ENCODE results near the gene UBE2QL1. TPM values are rescaled to one million over a fixed set of nuclear protein-coding genes. Genes with fewer than 3 reads are reported as not detected.

The UBE2QL1 gene
- total and polyA plus RNA-seq, 2 donors from 2014 or later, result 0.31 to 4.8 TPM

DNA sequence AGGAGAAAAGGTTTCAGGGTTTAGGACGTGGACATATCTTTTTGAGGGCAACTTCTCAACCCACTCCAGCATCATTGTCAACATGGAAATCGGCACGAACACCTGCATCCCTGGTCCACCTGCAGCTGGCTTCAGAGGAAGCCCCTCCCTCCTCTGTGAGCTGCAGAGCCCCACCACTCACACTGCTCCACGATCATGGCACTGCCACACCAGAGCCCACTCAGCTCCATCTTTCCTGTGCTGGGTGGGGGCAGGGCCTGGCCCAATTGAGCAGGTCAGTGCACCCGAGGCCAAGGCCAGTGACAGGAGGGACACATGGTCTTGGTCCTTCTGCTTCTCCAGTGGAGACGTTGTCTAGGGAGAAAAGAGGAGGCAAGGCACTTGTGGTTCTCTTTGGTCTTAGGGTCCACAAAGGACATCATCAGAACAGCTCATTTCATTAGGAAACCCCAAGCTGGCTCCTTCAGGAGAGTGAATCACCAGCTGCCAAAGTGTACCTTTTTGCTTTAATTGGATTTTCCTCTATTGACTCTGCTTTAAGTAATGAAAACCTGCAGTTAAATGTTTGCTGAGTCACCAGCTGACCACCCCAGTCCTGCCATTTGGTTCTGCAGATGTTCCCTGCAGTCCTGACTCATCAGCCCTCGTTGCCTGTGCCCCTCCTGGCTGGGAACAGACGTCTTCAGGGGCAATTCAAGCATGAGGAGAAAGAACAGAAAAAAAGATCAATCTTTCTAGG is 56.2 kb downstream of the UBE2QL1 start:
- no peak for TF ChIP-seq CTCF (IDR thresholded peaks at IDR 0.05; ENCODE audit: borderline replicate concordance, extremely low read depth, insufficient read depth)
- Histone ChIP-seq H3K9ac (ENCODE audit: low read length in 3 of 3) (no peak overlapping the region), H3K9me3 (ENCODE audit: control insufficient read depth in 2 of 3, insufficient read depth in 1 of 3, low read length in 3 of 3) (no peaks in the 10 kb centered on the region), H3K4me1 (ENCODE audit: control insufficient read depth in 2 of 3, insufficient read depth in 2 of 3, low read depth in 1 of 3, low read length in 3 of 3) (no peaks in the 10 kb centered on the region), H3K27ac (ENCODE audit: low read depth in 2 of 2, low read length in 2 of 2) (no peak overlapping the region), H3K36me3 (ENCODE audit: control insufficient read depth in 2 of 3, insufficient read depth in 3 of 3, low read length in 3 of 3) (no peaks in the 10 kb centered on the region), H3K27me3 (ENCODE audit: control insufficient read depth, insufficient read depth, low read length) (no peaks in the 10 kb centered on the region), H3K4me3 (ENCODE audit: low read length in 3 of 3) (no peak overlapping the region)
- FAIRE-seq (no peak), DNase-seq (no peak)
- intact Hi-C loops (cut with DNase I), result no loop called here

- Histone ChIP-seq H3K9me3 (ENCODE audit: control insufficient read depth in 2 of 3, insufficient read depth in 1 of 3, low read length in 3 of 3) (no peaks in the 10 kb centered on the region), H3K27ac (ENCODE audit: low read depth in 2 of 2, low read length in 2 of 2) (no peak overlapping the region), H3K9ac (ENCODE audit: low read length in 3 of 3) (no peak overlapping the region), H3K4me3 (ENCODE audit: low read length in 3 of 3) (no peak overlapping the region), H3K27me3 (ENCODE audit: control insufficient read depth, insufficient read depth, low read length) (no peaks in the 10 kb centered on the region), H3K4me1 (ENCODE audit: control insufficient read depth in 2 of 3, insufficient read depth in 2 of 3, low read depth in 1 of 3, low read length in 3 of 3) (no peaks in the 10 kb centered on the region), H3K36me3 (ENCODE audit: control insufficient read depth in 2 of 3, insufficient read depth in 3 of 3, low read length in 3 of 3) (no peaks in the 10 kb centered on the region)
- intact Hi-C loops (cut with DNase I), result no loop called here
- TF ChIP-seq CTCF (IDR thresholded peaks at IDR 0.05; ENCODE audit: borderline replicate concordance, extremely low read depth, insufficient read depth), result no peak
- FAIRE-seq, result no peak
- DNase-seq, result no peak
Measured at GRCh38 chr5:6505416-6505755, 56.7 kb downstream of the UBE2QL1 start.

- Histone ChIP-seq H3K4me1 (ENCODE audit: control insufficient read depth in 2 of 3, insufficient read depth in 2 of 3, low read depth in 1 of 3, low read length in 3 of 3) (no peaks in the 10 kb centered on the region), H3K9ac (ENCODE audit: low read length in 3 of 3) (no peak overlapping the region)
Measured at GRCh38 chr5:6505783-6506557, 57.3 kb downstream of the UBE2QL1 start.

More at GRCh38 chr5:6505783-6506557, 57.3 kb downstream of the UBE2QL1 start:
- no peak overlapping the region for H3K27ac ChIP-seq (ENCODE audit: low read depth in 2 of 2, low read length in 2 of 2)
- H3K27me3 ChIP-seq (ENCODE audit: control insufficient read depth, insufficient read depth, low read length), result no peaks in the 10 kb centered on the region
- no peaks in the 10 kb centered on the region for H3K36me3 ChIP-seq (ENCODE audit: control insufficient read depth in 2 of 3, insufficient read depth in 3 of 3, low read length in 3 of 3)
- no peak for TF ChIP-seq CTCF (IDR thresholded peaks at IDR 0.05; ENCODE audit: borderline replicate concordance, extremely low read depth, insufficient read depth)
- FAIRE-seq (no peak), DNase-seq (no peak)
- intact Hi-C loops (cut with DNase I), result no loop called here
- H3K9me3 ChIP-seq (ENCODE audit: control insufficient read depth in 2 of 3, insufficient read depth in 1 of 3, low read length in 3 of 3), result no peaks in the 10 kb centered on the region
- H3K4me3 ChIP-seq (ENCODE audit: low read length in 3 of 3), result no peak overlapping the region
